SK-N-MC (cell line): ENCODE measurements around the gene NDUFB6.
"Not testable (repeated sequence)": the region's sequence is repeated elsewhere in the genome, so short reads cannot be mapped to it uniquely, and the experiment has no call there.

ENCODE experiments used
- DNase-seq: peaks from one replicate; pipeline ENCODE4 v3.0.0-alpha.2; 2011; ENCODE audit warnings: low read depth, low spot score
- H3K27ac ChIP-seq: fragments of 200-600 bp; sonication (generic); 2 replicates; pipeline ENCODE4 v1.5.1; 2016; ENCODE audit warnings: mixed run types
- H3K36me3 ChIP-seq: fragments of 200-600 bp; sonication (generic); 2 replicates; pipeline ENCODE4 v1.6.1; 2017; ENCODE audit warnings: antibody characterized with exemption, low read length, mixed read lengths; ENCODE audit not compliant: insufficient read depth
- H3K4me3 ChIP-seq: fragments of 200-600 bp; sonication (generic); 2 replicates; pipeline ENCODE4 v1.5.1; 2016
- H3K9ac ChIP-seq: fragments of 200-600 bp; sonication (generic); 2 replicates; pipeline ENCODE4 v1.8.0; 2017; ENCODE audit warnings: mixed run types, mixed read lengths; ENCODE audit not compliant: insufficient read length
- H3K9me3 ChIP-seq: fragments of 200-600 bp; sonication (generic); 2 replicates; pipeline ENCODE4 v1.6.1; 2017; ENCODE audit warnings: low read depth, mild to moderate bottlenecking, antibody characterized with exemption, low read length, moderate library complexity, mixed read lengths
- EZH2 ChIP-seq: fragments of 200-600 bp; sonication (generic); IDR thresholded peaks from one replicate; pipeline ENCODE4 v1.6.1; 2017; ENCODE audit warnings: antibody characterized with exemption
- FOXP2 ChIP-seq: optimal IDR thresholded peaks from 2 replicates; pipeline ENCODE3; 2011; ENCODE audit warnings: mild to moderate bottlenecking, moderate library complexity; ENCODE audit not compliant: insufficient read depth; ENCODE audit errors: extremely low read length, control extremely low read depth
- POLR2AphosphoS5 ChIP-seq: IDR thresholded peaks from 2 replicates; pipeline ENCODE4 v1.6.1; 2012; ENCODE audit warnings: mild to moderate bottlenecking, low read depth, low read length, borderline replicate concordance

The NDUFB6 gene

GRCh38 chr9:32572900-32573523, at the start of gene NDUFB6:
Gene NDUFB6 (minus strand): TSS chr9:32573159. CDS start chr9:32573060, 99 bp downstream.
- TF ChIP-seq POLR2AphosphoS5 = peak; percentile 91
- TF ChIP-seq FOXP2 = no peak
- TF ChIP-seq EZH2 = no peak
- Histone ChIP-seq H3K9ac (peak within 1 kb of the TSS; percentile 90), H3K4me3 (peak within 1 kb of the TSS; percentile 94), H3K36me3 (peaks cover 17% of the 10 kb centered on the region), H3K9me3 (no peaks in the 10 kb centered on the region), H3K27ac (peak within 1 kb of the TSS; percentile 75)
- peak; percentile 70 for DNase-seq

GRCh38 chr9:32618261-32618660, 45.3 kb upstream of the NDUFB6 start:
- Histone ChIP-seq H3K4me3 (no peak overlapping the region), H3K27ac (no peak overlapping the region), H3K9me3 (no peaks in the 10 kb centered on the region), H3K36me3 (no peaks in the 10 kb centered on the region), H3K9ac (no peak overlapping the region)
- TF ChIP-seq FOXP2 = no peak
- TF ChIP-seq POLR2AphosphoS5 = no peak
- TF ChIP-seq EZH2 = no peak
- no peak for DNase-seq

GRCh38 chr9:32606811-32607210, 33.9 kb upstream of the NDUFB6 start:
- TF ChIP-seq POLR2AphosphoS5 = no peak
- TF ChIP-seq FOXP2 = no peak
- no peak for TF ChIP-seq EZH2
- no peak overlapping the region for H3K27ac ChIP-seq
- no peak overlapping the region for H3K4me3 ChIP-seq
- 0 out of 2 replicates have a peak, but pooled peaks cover 4% of the 10 kb centered on the region for H3K9me3 ChIP-seq
- H3K36me3 ChIP-seq = no peaks in the 10 kb centered on the region
- H3K9ac ChIP-seq = no peak overlapping the region
- no peak for DNase-seq

GRCh38 chr9:32603914-32604852, 31.2 kb upstream of the NDUFB6 start:
- TF ChIP-seq EZH2 = no peak
- no peak for TF ChIP-seq FOXP2
- TF ChIP-seq POLR2AphosphoS5 = no peak
- H3K36me3 ChIP-seq = no peaks in the 10 kb centered on the region
- H3K9ac ChIP-seq = no peak overlapping the region
- H3K9me3 ChIP-seq = 0 out of 2 replicates have a peak, but pooled peaks cover 4% of the 10 kb centered on the region
- no peak for DNase-seq
- H3K27ac ChIP-seq = no peak overlapping the region
- H3K4me3 ChIP-seq = no peak overlapping the region

GRCh38 chr9:32599021-32599420, 26.1 kb upstream of the NDUFB6 start:
- DNase-seq, H3K4me3 ChIP-seq, H3K27ac ChIP-seq, H3K36me3 ChIP-seq, H3K9me3 ChIP-seq, H3K9ac ChIP-seq: not testable (repeated sequence)

GRCh38 chr9:32596936-32597335, 24.0 kb upstream of the NDUFB6 start:
- Histone ChIP-seq H3K4me3 (no peak overlapping the region), H3K9ac (no peak overlapping the region), H3K27ac (no peak overlapping the region), H3K36me3 (no peaks in the 10 kb centered on the region), H3K9me3 (no peaks in the 10 kb centered on the region)
- TF ChIP-seq POLR2AphosphoS5 = no peak
- no peak for TF ChIP-seq FOXP2
- TF ChIP-seq EZH2 = no peak
- no peak for DNase-seq

GRCh38 chr9:32596096-32596865, 23.3 kb upstream of the NDUFB6 start:
- H3K4me3 ChIP-seq = no peak overlapping the region
- no peaks in the 10 kb centered on the region for H3K36me3 ChIP-seq
- no peak for DNase-seq
- no peak overlapping the region for H3K9ac ChIP-seq
- no peaks in the 10 kb centered on the region for H3K9me3 ChIP-seq
- H3K27ac ChIP-seq = no peak overlapping the region
- no peak for TF ChIP-seq POLR2AphosphoS5

- H3K9ac ChIP-seq = no peak overlapping the region
- no peak for TF ChIP-seq POLR2AphosphoS5
- no peak for TF ChIP-seq EZH2
- H3K4me3 ChIP-seq = no peak overlapping the region
- no peaks in the 10 kb centered on the region for H3K9me3 ChIP-seq
- no peak for DNase-seq
- no peak overlapping the region for H3K27ac ChIP-seq
- H3K36me3 ChIP-seq = no peaks in the 10 kb centered on the region
Observed at GRCh38 chr9:32590898-32591297, 17.9 kb upstream of the NDUFB6 start.
